Ishikawa (cell line): ENCODE data around the gene DLX2.

Experiments used
- CEBPB ChIP-seq: IDR thresholded peaks from 2 replicates; pipeline ENCODE4 v1.6.1; 2012
- CREB1 ChIP-seq: IDR thresholded peaks from 2 replicates; pipeline ENCODE4 v1.6.1; 2012; ENCODE audit warnings: low read depth
- EGR1 ChIP-seq: IDR thresholded peaks from 2 replicates; pipeline ENCODE4 v1.6.1; 2012
- EP300 ChIP-seq: IDR thresholded peaks from 2 replicates; pipeline ENCODE4 v1.6.1; 2012; ENCODE audit warnings: borderline replicate concordance
- FOXM1 ChIP-seq: IDR thresholded peaks from 2 replicates; pipeline ENCODE4 v1.6.1; 2012; ENCODE audit warnings: low read depth, borderline replicate concordance
- MAX ChIP-seq: IDR thresholded peaks from 2 replicates; pipeline ENCODE4 v1.6.1; 2012
- NFIC ChIP-seq: IDR thresholded peaks from 2 replicates; pipeline ENCODE4 v1.6.1; 2012
- RAD21 ChIP-seq: IDR thresholded peaks from 2 replicates; pipeline ENCODE4 v1.6.1; 2012; ENCODE audit warnings: low read depth
- REST ChIP-seq: IDR thresholded peaks from 2 replicates; pipeline ENCODE4 v1.6.1; 2012; ENCODE audit warnings: low read depth, mild to moderate bottlenecking
- TAF1 ChIP-seq: IDR thresholded peaks from 2 replicates; pipeline ENCODE4 v1.6.1; 2012; ENCODE audit warnings: low read depth, mild to moderate bottlenecking
- TCF12 ChIP-seq: IDR thresholded peaks from 2 replicates; pipeline ENCODE4 v1.6.1; 2012; ENCODE audit warnings: low read depth
- TEAD4 ChIP-seq: IDR thresholded peaks from 2 replicates; pipeline ENCODE4 v1.6.1; 2012
- USF1 ChIP-seq: IDR thresholded peaks from 2 replicates; pipeline ENCODE4 v1.6.1; 2012

- TF ChIP-seq USF1: no peak
- TF ChIP-seq REST: no peak
- TF ChIP-seq EGR1: no peak
- TF ChIP-seq TCF12: no peak
- TF ChIP-seq FOXM1: no peak
- TF ChIP-seq CREB1: no peak
- no peak for TF ChIP-seq CEBPB
- TF ChIP-seq MAX: no peak
- TF ChIP-seq TAF1: no peak
- TF ChIP-seq EP300: no peak
- TF ChIP-seq TEAD4: no peak
- TF ChIP-seq NFIC: no peak
- no peak for TF ChIP-seq RAD21
Observed at GRCh38 chr2:172099472-172100079, 3.1 kb downstream of the DLX2 start.
